ENCODE data around the gene ADAMTS6.

DNA sequence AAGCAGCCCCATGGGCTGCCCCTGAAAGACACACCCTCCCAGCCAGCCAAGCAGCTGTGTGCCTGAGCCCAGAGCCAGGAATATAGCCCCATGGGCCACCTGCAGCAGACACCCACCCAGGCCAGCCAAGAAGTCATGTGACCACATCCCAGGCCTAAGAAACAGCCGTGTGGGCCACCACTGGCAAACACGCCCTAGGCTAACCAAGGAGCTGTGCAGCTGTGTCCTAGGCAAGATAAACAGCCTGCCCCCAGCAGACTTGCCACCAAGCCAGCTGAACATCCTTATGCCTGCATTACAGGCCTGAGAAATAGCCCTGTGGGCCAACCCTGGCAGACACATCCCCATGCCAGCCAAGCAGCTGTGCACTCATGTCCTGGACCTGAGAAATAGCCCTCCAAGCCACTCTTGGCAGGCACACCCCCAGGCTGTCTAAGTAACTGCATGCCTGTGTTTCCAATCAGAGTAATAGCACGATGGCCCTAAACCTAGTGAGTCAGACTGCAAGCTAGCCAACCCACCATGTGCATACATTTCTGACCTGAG is 143.0 kb downstream of the ADAMTS6 start:
- no peak for TF ChIP-seq POLR2A (IDR thresholded peaks at IDR 0.05; ENCODE audit: low read depth, low read length)
- no peak for TF ChIP-seq POLR2AphosphoS5 (IDR thresholded peaks at IDR 0.05; ENCODE audit: low read depth, low read length)
- no peak for TF ChIP-seq PAX5 (IDR thresholded peaks at IDR 0.05; ENCODE audit: insufficient read depth, low read length, severe bottlenecking)
- no peak for TF ChIP-seq TAF1 (IDR thresholded peaks at IDR 0.05; ENCODE audit: low read depth, low read length)
- TF ChIP-seq SPI1 (IDR thresholded peaks at IDR 0.05; ENCODE audit: low read depth, low read length): no peak

Data from GM12891 (cell line).